IMR-90 (cell line): ENCODE measurements around the gene XCR1. TPM values are rescaled to one million over a fixed set of nuclear protein-coding genes. Genes with fewer than 3 reads are reported as not detected.

Experiments used
- ATAC-seq: fragments of 200-7000 bp; cut with Tn5 transposase; 2 replicates; pipeline ENCODE4 v1.9.1; 2020; ENCODE audit warnings: low read depth, mild to moderate bottlenecking, moderate library complexity
- BruUV-seq: library from RNA; stranded (reverse); fragments of 400-500 nt; replicated peaks from 2 replicates; lab custom pipeline; 2021; lab: Mats Ljungman, UMichigan
- CTCF ChIA-PET: fragments of 300-600 bp; formaldehyde crosslinking; extraction: SDS; loops from one replicate; lab custom pipeline; 2021; ENCODE audit warnings: antibody characterized with exemption; lab: Yijun Ruan, JAX
- POLR2A ChIA-PET: fragments of 300-600 bp; sonication (Branson Sonifier 250); formaldehyde crosslinking; loops from one replicate; lab custom pipeline; 2022; ENCODE audit warnings: antibody characterized with exemption; ENCODE audit not compliant: unreplicated experiment; lab: Charles Lee
- DNase-seq: peaks from one replicate; pipeline ENCODE4 v3.0.0; 2013
- H2AFZ ChIP-seq: replicated peaks from 2 replicates; pipeline ENCODE3; 2013; ENCODE audit warnings: low read length, mild to moderate bottlenecking; ENCODE audit not compliant: poor library complexity
- H2AK5ac ChIP-seq: 2 replicates; pipeline ENCODE4 v1.6.1; 2013; ENCODE audit warnings: low read depth, low read length, inconsistent platforms
- H2AK9ac ChIP-seq: replicated peaks from 2 replicates; pipeline ENCODE3; 2013; ENCODE audit warnings: mild to moderate bottlenecking, low read depth, low read length, moderate library complexity; ENCODE audit not compliant: poor library complexity
- H2BK120ac ChIP-seq: 2 replicates; pipeline ENCODE4 v1.6.1; 2013; ENCODE audit warnings: low read depth, low read length, inconsistent platforms
- H2BK15ac ChIP-seq: 3 replicates; pipeline ENCODE4 v1.6.1; 2013; ENCODE audit warnings: low read depth, low read length, inconsistent platforms
- H2BK20ac ChIP-seq: 2 replicates; pipeline ENCODE4 v1.6.1; 2013; ENCODE audit warnings: low read depth, mild to moderate bottlenecking, inconsistent platforms, low read length, moderate library complexity
- H2BK5ac ChIP-seq: 2 replicates; pipeline ENCODE4 v1.6.1; 2013; ENCODE audit warnings: mild to moderate bottlenecking, low read depth, low read length, inconsistent platforms; ENCODE audit not compliant: poor library complexity, severe bottlenecking
- H3K14ac ChIP-seq: replicated peaks from 2 replicates; pipeline ENCODE4 v1.6.1; 2013; ENCODE audit warnings: low read depth, low read length, inconsistent platforms
- H3K18ac ChIP-seq: 2 replicates; pipeline ENCODE4 v1.6.1; 2013; ENCODE audit warnings: low read depth, low read length, control low read depth
- H3K23ac ChIP-seq: 2 replicates; pipeline ENCODE4 v1.6.1; 2013; ENCODE audit warnings: low read depth, low read length, inconsistent platforms
- H3K27ac ChIP-seq: 2 replicates; pipeline ENCODE4 v1.5.1; 2013; ENCODE audit warnings: mild to moderate bottlenecking, control low read depth, low read length; ENCODE audit not compliant: insufficient read depth
- H3K27me3 ChIP-seq: 2 replicates; pipeline ENCODE4 v1.6.1; 2013; ENCODE audit warnings: low read length; ENCODE audit not compliant: control insufficient read depth, insufficient read depth
- H3K36me3 ChIP-seq: 2 replicates; pipeline ENCODE4 v1.6.1; 2013; ENCODE audit warnings: low read length, mixed read lengths; ENCODE audit not compliant: control insufficient read depth, insufficient read depth
- H3K4ac ChIP-seq: 2 replicates; pipeline ENCODE4 v1.6.1; 2013; ENCODE audit warnings: low read depth, low read length, inconsistent platforms
- H3K4me1 ChIP-seq: 2 replicates; pipeline ENCODE4 v1.6.1; 2013; ENCODE audit warnings: low read length, mixed read lengths; ENCODE audit not compliant: control insufficient read depth, insufficient read depth
- H3K4me2 ChIP-seq: 2 replicates; pipeline ENCODE4 v1.6.1; 2013; ENCODE audit warnings: low read depth, mild to moderate bottlenecking, control low read depth, low read length, moderate library complexity
- H3K4me3 ChIP-seq: 2 replicates; pipeline ENCODE4 v1.5.1; 2013; ENCODE audit warnings: low read depth, mild to moderate bottlenecking, control low read depth, low read length, moderate library complexity; ENCODE audit not compliant: insufficient read depth
- H3K56ac ChIP-seq: 2 replicates; pipeline ENCODE4 v1.6.1; 2013; ENCODE audit warnings: low read length, inconsistent platforms; ENCODE audit not compliant: insufficient read depth; ENCODE audit errors: extremely low read depth
- H3K79me1 ChIP-seq, 2 experiments: 2 replicates each; pipeline ENCODE4 v1.6.1; 2013; ENCODE audit warnings: low read length in 2 of 2, inconsistent platforms in 1 of 2, low read depth in 1 of 2
- H3K9ac ChIP-seq: 2 replicates; pipeline ENCODE4 v1.6.1; 2013; ENCODE audit warnings: low read depth, low read length, control low read depth
- H3K9me1 ChIP-seq: 2 replicates; pipeline ENCODE4 v1.6.1; 2013; ENCODE audit warnings: low read length, inconsistent platforms; ENCODE audit not compliant: insufficient read depth
- H3K9me3 ChIP-seq: 2 replicates; pipeline ENCODE4 v1.6.1; 2013; ENCODE audit warnings: low read length; ENCODE audit not compliant: control insufficient read depth, insufficient read depth
- H4K20me1 ChIP-seq: 2 replicates; pipeline ENCODE4 v1.6.1; 2013; ENCODE audit warnings: low read length, inconsistent platforms; ENCODE audit not compliant: insufficient read depth
- H4K5ac ChIP-seq: 2 replicates; pipeline ENCODE4 v1.6.1; 2013; ENCODE audit warnings: mild to moderate bottlenecking, low read depth, low read length, control low read depth
- H4K8ac ChIP-seq, 2 experiments: 2 replicates each; pipeline ENCODE4 v1.6.1; 2013; ENCODE audit warnings: low read depth in 2 of 2, low read length in 2 of 2, control low read depth in 1 of 2, inconsistent platforms in 1 of 2
- H4K91ac ChIP-seq: 2 replicates; pipeline ENCODE4 v1.6.1; 2013; ENCODE audit warnings: low read depth, low read length, inconsistent platforms; ENCODE audit not compliant: insufficient read depth
- BHLHE40 ChIP-seq: fragments of 150-350 bp; IDR thresholded peaks from 2 replicates; pipeline ENCODE4 v1.6.1; 2016; ENCODE audit warnings: mild to moderate bottlenecking, low read depth, low read length
- MXI1 ChIP-seq: IDR thresholded peaks from 2 replicates; pipeline ENCODE4 v1.6.1; 2012; ENCODE audit warnings: low read depth, mild to moderate bottlenecking, low read length, moderate library complexity, borderline replicate concordance
- RAD21 ChIP-seq: IDR thresholded peaks from 2 replicates; pipeline ENCODE4 v1.6.1; 2012; ENCODE audit warnings: low read length, improper control_type of control experiment
- WGBS, 2 experiments: methylation state at CpG; one replicate each; pipeline versions ENCODE4 v1.1.5 to v1.1.7; 2013; ENCODE audit warnings: missing lambda C conversion rate in 2 of 2; ENCODE audit not compliant: insufficient read length in 1 of 2; ENCODE audit errors: extremely low coverage in 2 of 2; 5-methylcytosine and 5-hydroxymethylcytosine counted together
- dilution Hi-C: fragments of 300-500 bp; cut with HindIII; formaldehyde crosslinking; loops from one replicate; pipeline ENCODE4 v1.14.3; 2018; ENCODE audit warnings: low sequenced_read_pairs; ENCODE audit not compliant: unreplicated experiment
- in situ Hi-C: fragments of 300-500 bp; cut with MboI; formaldehyde crosslinking; loops from 3 replicates; pipeline ENCODE4 v1.14.3; 2019; ENCODE audit warnings: low sequenced_read_pairs, inconsistent platforms, mixed read lengths
- intact Hi-C: fragments of 100-400 bp; cut with micrococcal nuclease; formaldehyde crosslinking; loops from 2 replicates; pipeline ENCODE4 v1.10.0; 2022
- polyA plus RNA-seq, 3 experiments: library from polyadenylated mRNA; depleted of rRNA; stranded (reverse); fragments of >200 nt; gene quantifications; 2 replicates each; pipeline ENCODE4 v1.2.3, GENCODE V29; 2012; ENCODE audit warnings: low replicate concordance in 1 of 3
- total RNA-seq: library from RNA; depleted of rRNA; stranded (reverse); fragments of >200 nt; gene quantifications from 2 replicates; pipeline ENCODE4 v1.2.3, GENCODE V29; 2012
- TF ChIP-seq, protein P1 (sequence below): fragments of 150-350 bp; IDR thresholded peaks from 2 replicates; pipeline ENCODE4 v1.6.1; 2017; ENCODE audit warnings: mild to moderate bottlenecking, antibody characterized with exemption, low read length, low read depth

Gene XCR1
- total and polyA plus RNA-seq, 2 of the 4 experiments (the other 2 are of a cell fraction), result not detected

DNA sequence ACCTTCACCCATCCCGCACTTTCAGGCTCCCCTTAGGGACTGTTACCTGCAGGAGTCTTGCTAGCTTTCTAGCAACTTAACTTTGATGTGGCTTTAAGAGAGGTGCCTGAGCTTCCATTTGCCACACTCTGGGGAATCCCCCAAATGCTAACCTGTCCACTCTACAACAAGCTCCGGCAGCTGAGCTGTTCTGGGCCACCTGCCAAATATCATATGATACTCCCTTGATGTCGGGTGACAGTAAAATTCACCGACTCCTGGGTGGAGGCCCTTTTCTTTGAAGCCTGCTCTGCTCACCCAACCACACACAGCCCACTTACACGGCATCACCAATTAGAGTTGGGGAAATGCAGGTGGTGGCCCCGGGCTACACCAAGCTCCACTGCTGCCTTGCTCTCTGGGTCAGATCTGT is 38.0 kb upstream of the XCR1 start:
- peaks cover 46% of the 10 kb centered on the region for H3K27me3 ChIP-seq
- H3K4me1 ChIP-seq, result no peaks in the 10 kb centered on the region
- in situ Hi-C loops (no loop called here), dilution Hi-C loops (no loop called here), intact Hi-C loops (no loop called here)
- DNase-seq (peak; percentile 8), ATAC-seq (no peak)
- H4K20me1 ChIP-seq, result no peaks in the 10 kb centered on the region
- H2AK5ac ChIP-seq, result no peak overlapping the region
- H3K9me3 ChIP-seq, result no peaks in the 10 kb centered on the region
- H3K27ac ChIP-seq, result no peak overlapping the region
- no peak overlapping the region for H3K56ac ChIP-seq
- H3K9ac ChIP-seq, result no peak overlapping the region
- H3K36me3 ChIP-seq, result no peaks in the 10 kb centered on the region
- no peak overlapping the region for H3K18ac ChIP-seq
- no peak for TF ChIP-seq BHLHE40
- TF ChIP-seq, protein P1, sequence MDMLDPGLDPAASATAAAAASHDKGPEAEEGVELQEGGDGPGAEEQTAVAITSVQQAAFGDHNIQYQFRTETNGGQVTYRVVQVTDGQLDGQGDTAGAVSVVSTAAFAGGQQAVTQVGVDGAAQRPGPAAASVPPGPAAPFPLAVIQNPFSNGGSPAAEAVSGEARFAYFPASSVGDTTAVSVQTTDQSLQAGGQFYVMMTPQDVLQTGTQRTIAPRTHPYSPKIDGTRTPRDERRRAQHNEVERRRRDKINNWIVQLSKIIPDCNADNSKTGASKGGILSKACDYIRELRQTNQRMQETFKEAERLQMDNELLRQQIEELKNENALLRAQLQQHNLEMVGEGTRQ, result no peak
- no peak for TF ChIP-seq MXI1
- no peak for TF ChIP-seq RAD21
- no peak overlapping the region for H3K14ac ChIP-seq
- H3K4me2 ChIP-seq, result no peak overlapping the region
- H2AFZ ChIP-seq, result no peak overlapping the region
- no peak overlapping the region for H2AK9ac ChIP-seq
- no peaks in the 10 kb centered on the region for H3K79me1 ChIP-seq
- BruUV-seq, result no TSS peak
- ChIA-PET CTCF (interaction anchor here (0.6 kb wide), 1 partner anchor 67 kb away, joined by 4 read pairs; no protein-coding TSS in a partner anchor), POLR2A (interaction anchor here (0.6 kb wide), 1 partner anchor 15 kb away, joined by 3 read pairs; no protein-coding TSS in a partner anchor)
- 60% methylated on average over 1 of the region's 6 CpGs; no CpG with 5 or more reads in 1 of the 2 experiments for WGBS, 2 experiments
- no peak overlapping the region for H2BK20ac ChIP-seq
- no peaks in the 10 kb centered on the region; the same call in 1 of the 2 replicates for H3K9me1 ChIP-seq
- no peak overlapping the region for H3K4me3 ChIP-seq
- no peak overlapping the region for H4K5ac ChIP-seq
- no peak overlapping the region for H2BK15ac ChIP-seq
- H3K23ac ChIP-seq, result no peak overlapping the region
- H2BK120ac ChIP-seq, result no peak overlapping the region
- no peak overlapping the region for H4K91ac ChIP-seq
- no peak overlapping the region for H3K4ac ChIP-seq
- H2BK5ac ChIP-seq, result no peak overlapping the region
- no peak overlapping the region for H4K8ac ChIP-seq
